HepG2 (cell line): Measurements from ENCODE around the gene CACTIN. TPM values are rescaled to one million over a fixed set of nuclear protein-coding genes. Genes with fewer than 3 reads are reported as not detected.

Experiments
- ATAC-seq: fragments of 200-7000 bp; cut with Tn5 transposase; 3 replicates; pipeline ENCODE4 v1.9.1; 2020; ENCODE audit warnings: mild to moderate bottlenecking, moderate library complexity
- BruUV-seq: library from RNA; stranded (reverse); fragments of 400-500 nt; replicated peaks from 2 replicates; lab custom pipeline; 2021; lab: Mats Ljungman, UMichigan
- CTCF ChIA-PET: fragments of 300-600 bp; formaldehyde crosslinking; extraction: SDS; loops from one replicate; lab custom pipeline; 2021; ENCODE audit warnings: low total read pairs, inconsistent platforms, low intra/inter-chr PET ratio; lab: Yijun Ruan, JAX
- POLR2A ChIA-PET: fragments of 350-600 bp; sonication (Branson Sonifier 250); formaldehyde crosslinking; loops from one replicate; lab custom pipeline; 2020; ENCODE audit warnings: antibody characterized with exemption, inconsistent platforms; lab: Yijun Ruan, JAX
- DNase-seq: peaks from one replicate; pipeline ENCODE4 v3.0.0-alpha.2; 2015; ENCODE audit warnings: low spot score
- FAIRE-seq: peaks from 3 replicates; lab custom pipeline; 2011; peaks lifted over from hg19 to GRCh38; lab: Jason Lieb, UNC
- H2AFZ ChIP-seq: one replicate; pipeline ENCODE4 v1.6.1; 2011; ENCODE audit warnings: low read length, inconsistent platforms
- H3K27ac ChIP-seq: fragments of 300-600 bp; 3 replicates; pipeline ENCODE4 v1.8.0; 2011; ENCODE audit warnings: mixed run types, mild to moderate bottlenecking, mixed read lengths, low read length, inconsistent platforms; ENCODE audit not compliant: insufficient read depth; ENCODE audit errors: extremely low read length
- H3K27me3 ChIP-seq, 2 experiments: fragments of 200-600 bp in 1 of 2; 2 replicates in 1 of 2; 3 replicates in 1 of 2; pipeline versions ENCODE4 v1.6.0 to v1.8.0; 2011; ENCODE audit warnings: low read length in 2 of 2, mild to moderate bottlenecking in 2 of 2, moderate library complexity in 2 of 2, inconsistent platforms in 1 of 2; ENCODE audit not compliant: insufficient read depth in 2 of 2, control insufficient read depth in 1 of 2
- H3K36me3 ChIP-seq, 2 experiments: fragments of 200-600 bp in 1 of 2; replicated peaks in 1 of 2; 2 replicates in 1 of 2; 3 replicates in 1 of 2; pipeline versions ENCODE4 v1.5.1 to v1.8.0; 2011; ENCODE audit warnings: low read length in 2 of 2, inconsistent platforms in 1 of 2; ENCODE audit not compliant: insufficient read depth in 2 of 2, control insufficient read depth in 1 of 2
- H3K4me1 ChIP-seq: 2 replicates; pipeline ENCODE4 v1.5.1; 2012; ENCODE audit warnings: low read length, inconsistent platforms; ENCODE audit not compliant: insufficient read depth
- H3K4me2 ChIP-seq: 2 replicates; pipeline ENCODE4 v1.6.0; 2011; ENCODE audit warnings: low read depth, low read length, inconsistent platforms
- H3K4me3 ChIP-seq, 3 experiments: fragments of 200-600 bp in 1 of 3; sonication (generic), shearing (Covaris generic) in 1 of 3; replicated peaks in 1 of 3; 2 replicates each; pipeline ENCODE4 v1.5.1; 2011 to 2016; ENCODE audit warnings: low read length in 3 of 3, inconsistent platforms in 2 of 3, low read depth in 2 of 3, mild to moderate bottlenecking in 2 of 3, control low read depth in 1 of 3, mixed read lengths in 1 of 3; ENCODE audit not compliant: insufficient read depth in 1 of 3
- H3K79me2 ChIP-seq: one replicate; pipeline ENCODE4 v1.6.1; 2011; ENCODE audit warnings: low read length, inconsistent platforms; ENCODE audit not compliant: insufficient read depth
- H3K9ac ChIP-seq: 2 replicates; pipeline ENCODE4 v1.6.0; 2011; ENCODE audit warnings: mild to moderate bottlenecking, low read depth, low read length, inconsistent platforms; ENCODE audit not compliant: insufficient read depth
- H3K9me3 ChIP-seq: 2 replicates; pipeline ENCODE4 v1.5.1; 2012; ENCODE audit warnings: mild to moderate bottlenecking, low read length
- H4K20me1 ChIP-seq: 2 replicates; pipeline ENCODE4 v1.6.0; 2011; ENCODE audit warnings: inconsistent platforms, mild to moderate bottlenecking, low read length, moderate library complexity; ENCODE audit not compliant: insufficient read depth
- GTF2F1 ChIP-seq: fragments of 150-350 bp; IDR thresholded peaks from 2 replicates; pipeline ENCODE4 v1.6.1; 2014; ENCODE audit warnings: low read length
- MTA3 ChIP-seq: sonication (generic); formaldehyde crosslinking; IDR thresholded peaks from 2 replicates; pipeline ENCODE4 v1.4.0; 2020; ENCODE audit warnings: missing genetic modification reagents
- ZFP37 ChIP-seq: sonication (generic); formaldehyde crosslinking; IDR thresholded peaks from 2 replicates; pipeline ENCODE4 v1.4.0; 2020; ENCODE audit warnings: missing genetic modification reagents, borderline replicate concordance
- ZHX2 ChIP-seq, 2 experiments: sonication (generic) in 1 of 2; formaldehyde crosslinking in 1 of 2; IDR thresholded peaks; 2 replicates each; pipeline versions ENCODE4 v1.6.1 to v1.9.0; 2014 to 2022; ENCODE audit warnings: antibody characterized with exemption in 1 of 2, borderline replicate concordance in 1 of 2, inconsistent platforms in 1 of 2, low read depth in 1 of 2, missing genetic modification reagents in 1 of 2
- ZNF326 ChIP-seq: sonication (generic); formaldehyde crosslinking; IDR thresholded peaks from 2 replicates; pipeline ENCODE4 v1.4.0; 2020; ENCODE audit warnings: missing genetic modification reagents, borderline replicate concordance
- ZNF432 ChIP-seq: sonication (generic); formaldehyde crosslinking; IDR thresholded peaks from 2 replicates; pipeline ENCODE4 v1.5.0; 2020; ENCODE audit warnings: missing genetic modification reagents, mild to moderate bottlenecking, borderline replicate concordance
- WGBS: methylation state at CpG from one replicate; pipeline ENCODE4 v1.1.6; 2017; ENCODE audit warnings: low lambda C conversion rate; 5-methylcytosine and 5-hydroxymethylcytosine counted together
- in situ Hi-C: cut with HindIII; loops from 2 replicates; pipeline ENCODE4 v1.10.0; 2017; ENCODE audit warnings: low pct_unique_long_range_greater_than_20kb; ENCODE audit not compliant: extremely low pct_ligation_motif_present
- intact Hi-C: fragments of 100-400 bp; cut with micrococcal nuclease; formaldehyde crosslinking; loops from one replicate; pipeline ENCODE4 v1.10.0; 2022; ENCODE audit not compliant: unreplicated experiment
- polyA plus RNA-seq, 8 experiments: library from polyadenylated mRNA; depleted of rRNA in 3 of 8; stranded (reverse) in 7 of 8; unstranded in 1 of 8; fragments of >200 nt; fragmentation: Illumina TruSeq in 4 of 8; extraction: Trizol in 4 of 8; gene quantifications; 2 replicates each; pipeline versions ENCODE4 v1.2.1 to v1.2.3, GENCODE V29; 2011 to 2016; ENCODE audit warnings: low read depth in 4 of 8, missing spikeins in 1 of 8, mixed read lengths in 1 of 8; ENCODE audit not compliant: insufficient read depth in 1 of 8
- total RNA-seq, 5 experiments: library from RNA; depleted of rRNA; stranded (reverse); fragments of >200 nt; fragmentation: Illumina TruSeq; extraction: Trizol; gene quantifications; 2 replicates each; pipeline ENCODE4 v1.2.3, GENCODE V29; 2016; ENCODE audit warnings: low read depth in 1 of 5
- TF ChIP-seq, protein P1 (sequence below): sonication (generic); formaldehyde crosslinking; IDR thresholded peaks from 2 replicates; pipeline ENCODE4 v1.4.0; 2020; ENCODE audit warnings: missing genetic modification reagents
- TF ChIP-seq, protein P2 (sequence below): sonication (generic); formaldehyde crosslinking; conservative IDR thresholded peaks from 2 replicates; pipeline ENCODE4 v1.4.0; 2020; ENCODE audit warnings: missing genetic modification reagents

Gene CACTIN
- total and polyA plus RNA-seq, 2 of the 13 experiments (the other 11 are each of a cell fraction or from before 2014, with no cell fraction given) = 10.0 to 16.6 TPM

DNA sequence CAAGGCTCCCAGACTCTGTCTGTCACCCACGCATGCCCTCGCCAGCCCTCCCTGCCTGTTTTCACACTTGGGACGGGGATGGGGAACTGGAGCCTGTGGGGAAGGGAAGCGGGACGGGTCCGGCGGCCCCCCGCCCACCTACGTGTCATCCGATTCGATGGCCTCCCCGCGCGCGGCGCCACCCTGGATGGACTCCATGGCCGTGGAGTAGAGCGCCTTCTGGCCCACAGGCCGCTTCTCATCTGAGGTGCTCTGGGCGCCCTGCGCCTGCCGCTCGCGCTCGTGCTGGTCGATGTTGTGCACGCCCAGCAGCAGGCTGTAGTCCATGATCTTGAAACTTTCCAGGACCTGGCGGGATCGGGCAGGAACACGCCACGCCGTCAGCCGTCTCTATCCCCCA, 25.1 kb upstream of the CACTIN start:
- no peaks in the 10 kb centered on the region for H3K4me1 ChIP-seq
- H3K4me3 ChIP-seq = no peak overlapping the region
- WGBS = 96% methylated on average over 25 of the region's 33 CpGs
- intact Hi-C loops = no loop called here
- H3K27ac ChIP-seq = no peak overlapping the region
- BruUV-seq = no TSS peak
- H3K9ac ChIP-seq = no peak overlapping the region
- no peak overlapping the region for H2AFZ ChIP-seq
- in situ Hi-C loops = no loop called here
- DNase-seq (no peak), FAIRE-seq (no peak), ATAC-seq (no peak)
- no peaks in the 10 kb centered on the region for H3K27me3 ChIP-seq
- H3K9me3 ChIP-seq = no peaks in the 10 kb centered on the region
- TF ChIP-seq ZNF432 (CRISPR knock-in tag) (no peak), GTF2F1 (no peak), MTA3 (CRISPR knock-in tag) (no peak), ZHX2 (IDR thresholded peaks at IDR 0.05; ENCODE audit: low read depth) (no peak), ZHX2 (CRISPR knock-in tag; IDR thresholded peaks at IDR 0.05; ENCODE audit: borderline replicate concordance) (no peak), ZNF326 (CRISPR knock-in tag) (no peak), ZFP37 (CRISPR knock-in tag) (no peak)
- TF ChIP-seq, protein P1, sequence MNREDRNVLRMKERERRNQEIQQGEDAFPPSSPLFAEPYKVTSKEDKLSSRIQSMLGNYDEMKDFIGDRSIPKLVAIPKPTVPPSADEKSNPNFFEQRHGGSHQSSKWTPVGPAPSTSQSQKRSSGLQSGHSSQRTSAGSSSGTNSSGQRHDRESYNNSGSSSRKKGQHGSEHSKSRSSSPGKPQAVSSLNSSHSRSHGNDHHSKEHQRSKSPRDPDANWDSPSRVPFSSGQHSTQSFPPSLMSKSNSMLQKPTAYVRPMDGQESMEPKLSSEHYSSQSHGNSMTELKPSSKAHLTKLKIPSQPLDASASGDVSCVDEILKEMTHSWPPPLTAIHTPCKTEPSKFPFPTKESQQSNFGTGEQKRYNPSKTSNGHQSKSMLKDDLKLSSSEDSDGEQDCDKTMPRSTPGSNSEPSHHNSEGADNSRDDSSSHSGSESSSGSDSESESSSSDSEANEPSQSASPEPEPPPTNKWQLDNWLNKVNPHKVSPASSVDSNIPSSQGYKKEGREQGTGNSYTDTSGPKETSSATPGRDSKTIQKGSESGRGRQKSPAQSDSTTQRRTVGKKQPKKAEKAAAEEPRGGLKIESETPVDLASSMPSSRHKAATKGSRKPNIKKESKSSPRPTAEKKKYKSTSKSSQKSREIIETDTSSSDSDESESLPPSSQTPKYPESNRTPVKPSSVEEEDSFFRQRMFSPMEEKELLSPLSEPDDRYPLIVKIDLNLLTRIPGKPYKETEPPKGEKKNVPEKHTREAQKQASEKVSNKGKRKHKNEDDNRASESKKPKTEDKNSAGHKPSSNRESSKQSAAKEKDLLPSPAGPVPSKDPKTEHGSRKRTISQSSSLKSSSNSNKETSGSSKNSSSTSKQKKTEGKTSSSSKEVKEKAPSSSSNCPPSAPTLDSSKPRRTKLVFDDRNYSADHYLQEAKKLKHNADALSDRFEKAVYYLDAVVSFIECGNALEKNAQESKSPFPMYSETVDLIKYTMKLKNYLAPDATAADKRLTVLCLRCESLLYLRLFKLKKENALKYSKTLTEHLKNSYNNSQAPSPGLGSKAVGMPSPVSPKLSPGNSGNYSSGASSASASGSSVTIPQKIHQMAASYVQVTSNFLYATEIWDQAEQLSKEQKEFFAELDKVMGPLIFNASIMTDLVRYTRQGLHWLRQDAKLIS (CRISPR knock-in tag) = no peak
- TF ChIP-seq, protein P2, sequence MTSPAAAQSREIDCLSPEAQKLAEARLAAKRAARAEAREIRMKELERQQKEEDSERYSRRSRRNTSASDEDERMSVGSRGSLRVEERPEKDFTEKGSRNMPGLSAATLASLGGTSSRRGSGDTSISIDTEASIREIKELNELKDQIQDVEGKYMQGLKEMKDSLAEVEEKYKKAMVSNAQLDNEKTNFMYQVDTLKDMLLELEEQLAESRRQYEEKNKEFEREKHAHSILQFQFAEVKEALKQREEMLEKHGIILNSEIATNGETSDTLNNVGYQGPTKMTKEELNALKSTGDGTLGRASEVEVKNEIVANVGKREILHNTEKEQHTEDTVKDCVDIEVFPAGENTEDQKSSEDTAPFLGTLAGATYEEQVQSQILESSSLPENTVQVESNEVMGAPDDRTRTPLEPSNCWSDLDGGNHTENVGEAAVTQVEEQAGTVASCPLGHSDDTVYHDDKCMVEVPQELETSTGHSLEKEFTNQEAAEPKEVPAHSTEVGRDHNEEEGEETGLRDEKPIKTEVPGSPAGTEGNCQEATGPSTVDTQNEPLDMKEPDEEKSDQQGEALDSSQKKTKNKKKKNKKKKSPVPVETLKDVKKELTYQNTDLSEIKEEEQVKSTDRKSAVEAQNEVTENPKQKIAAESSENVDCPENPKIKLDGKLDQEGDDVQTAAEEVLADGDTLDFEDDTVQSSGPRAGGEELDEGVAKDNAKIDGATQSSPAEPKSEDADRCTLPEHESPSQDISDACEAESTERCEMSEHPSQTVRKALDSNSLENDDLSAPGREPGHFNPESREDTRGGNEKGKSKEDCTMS (CRISPR knock-in tag) = no peak
- TF ChIP-seq, all 625 proteins: peak for 0
- Histone ChIP-seq H3K4me2 (no peak overlapping the region), H3K79me2 (no peaks in the 10 kb centered on the region), H3K36me3 (peaks cover 1 to 6% of the 10 kb centered on the region in 2 experiments; a peak in 2 of 5 replicates), H4K20me1 (no peaks in the 10 kb centered on the region)
- POLR2A ChIA-PET = no interaction called here
- CTCF ChIA-PET = no interaction called here
